K562 (cell line): ENCODE results near the gene DCXR. TPM values are rescaled to one million over a fixed set of nuclear protein-coding genes. Genes with fewer than 3 reads are reported as not detected.

Source experiments
- BCL6 ChIP-seq: fragments of 250-450 bp; sonication (Bioruptor Pico); IDR thresholded peaks from 2 replicates; pipeline ENCODE4 v1.4.0; 2020
- CHD7 ChIP-seq: fragments of 200-600 bp; sonication (generic); IDR thresholded peaks from one replicate; pipeline ENCODE4 v1.6.1; 2012; ENCODE audit warnings: mild to moderate bottlenecking, low read depth, low read length, inconsistent platforms
- ELF1 ChIP-seq: fragments of 200-800 bp; sonication (Bioruptor generic); IDR thresholded peaks from 2 replicates; pipeline ENCODE4 v1.6.1; 2016; ENCODE audit warnings: missing genetic modification characterization, missing compliant biosample characterization
- MAFF ChIP-seq: IDR thresholded peaks from 2 replicates; pipeline ENCODE4 v1.6.1; 2012; ENCODE audit warnings: low read length, improper control_type of control experiment
- MEIS2 ChIP-seq: fragments of 450-650 bp; IDR thresholded peaks from 2 replicates; pipeline ENCODE4 v1.6.1; 2014; ENCODE audit warnings: mild to moderate bottlenecking; ENCODE audit not compliant: partially characterized antibody
- MIER1 ChIP-seq: fragments of 450-650 bp; IDR thresholded peaks from 2 replicates; pipeline ENCODE4 v1.6.1; 2016; ENCODE audit warnings: antibody characterized with exemption, mild to moderate bottlenecking, low read depth
- RHOXF2B ChIP-seq: fragments of 250-450 bp; sonication (Bioruptor Pico); conservative IDR thresholded peaks from 2 replicates; pipeline ENCODE4 v1.5.1; 2021
- SIX5 ChIP-seq, 2 experiments: IDR thresholded peaks; 2 replicates each; pipeline ENCODE4 v1.6.1; 2011; ENCODE audit warnings: low read length in 2 of 2, borderline replicate concordance in 1 of 2, low read depth in 1 of 2, mild to moderate bottlenecking in 1 of 2, moderate library complexity in 1 of 2; ENCODE audit not compliant: insufficient read depth in 1 of 2
- SMAD2 ChIP-seq: fragments of 150-350 bp; IDR thresholded peaks from 2 replicates; pipeline ENCODE4 v1.6.1; 2014; ENCODE audit warnings: low read depth, mild to moderate bottlenecking, low read length
- TEAD4 ChIP-seq, 2 experiments: sonication (generic) in 1 of 2; formaldehyde crosslinking in 1 of 2; IDR thresholded peaks; 2 replicates each; pipeline versions ENCODE4 v1.6.1 to v1.8.0; 2012 to 2022; ENCODE audit warnings: borderline replicate concordance in 1 of 2, inconsistent platforms in 1 of 2, low read length in 1 of 2, mild to moderate bottlenecking in 1 of 2, missing genetic modification reagents in 1 of 2
- ZNF133 ChIP-seq: fragments of 250-450 bp; sonication (Bioruptor Pico); IDR thresholded peaks from 2 replicates; pipeline ENCODE4 v1.4.0; 2020; ENCODE audit warnings: mild to moderate bottlenecking
- ZNF408 ChIP-seq: fragments of 250-450 bp; sonication (Bioruptor Pico); IDR thresholded peaks from 2 replicates; pipeline ENCODE4 v1.4.0; 2020; ENCODE audit warnings: low read depth, mild to moderate bottlenecking, moderate library complexity
- ZNF436 ChIP-seq: fragments of 250-450, 450-650 bp; sonication (Bioruptor Pico); formaldehyde crosslinking; IDR thresholded peaks from 2 replicates; pipeline ENCODE4 v1.7.0; 2020; ENCODE audit warnings: mild to moderate bottlenecking
- ZNF695 ChIP-seq: fragments of 450-650 bp; formaldehyde crosslinking; IDR thresholded peaks from 2 replicates; pipeline ENCODE4 v1.4.0; 2020; ENCODE audit warnings: mild to moderate bottlenecking, moderate library complexity
- polyA plus RNA-seq, 8 experiments: library from polyadenylated mRNA; depleted of rRNA in 4 of 8; stranded (reverse) in 5 of 8; unstranded in 3 of 8; fragments of >200 nt; fragmentation: Nextera tagmentation in 2 of 8; fragmentation: Illumina TruSeq in 1 of 8; extraction: Ambion mirVana in 2 of 8; extraction: Trizol in 1 of 8; gene quantifications; 2 replicates each; pipeline versions ENCODE4 v1.2.1 to v1.2.3, GENCODE V29; 2011 to 2014; ENCODE audit warnings: inconsistent platforms in 1 of 8, missing spikeins in 1 of 8
- total RNA-seq, 7 experiments: library from RNA; depleted of rRNA in 6 of 7; stranded (reverse); fragments of >200 nt in 6 of 7; fragmentation: Illumina TruSeq in 2 of 7; extraction: Trizol in 2 of 7; gene quantifications; 2 replicates each; pipeline versions ENCODE4 v1.2.1 to v1.2.3, GENCODE V29; 2011 to 2021; ENCODE audit warnings: low replicate concordance in 1 of 7
- TF ChIP-seq, protein P1 (sequence below): fragments of 450-650 bp; IDR thresholded peaks from 2 replicates; pipeline ENCODE4 v1.6.1; 2016; ENCODE audit warnings: antibody characterized with exemption

Gene DCXR
- total and polyA plus RNA-seq, 9 of the 15 experiments (the other 6 are each of a cell fraction or from before 2014, with no cell fraction given), result 21.3 to 274 (median 156) TPM

GRCh38 chr17:82031885-82032627, 5.4 kb downstream of the DCXR start (continued):
- no peak for TF ChIP-seq TEAD4 (IDR thresholded peaks at IDR 0.05; ENCODE audit: low read length)
- no peak for TF ChIP-seq TEAD4 (CRISPR knock-in tag; IDR thresholded peaks at IDR 0.05; ENCODE audit: borderline replicate concordance)
- TF ChIP-seq MAFF, result no peak
- no peak for TF ChIP-seq ZNF133 (CRISPR knock-in tag)
- no peak for TF ChIP-seq SIX5 (IDR thresholded peaks at IDR 0.05; ENCODE audit: borderline replicate concordance in 1 of 2, insufficient read depth in 1 of 2, low read depth in 1 of 2, low read length in 2 of 2)
- TF ChIP-seq BCL6 (CRISPR knock-in tag), result no peak
- TF ChIP-seq, protein P1, sequence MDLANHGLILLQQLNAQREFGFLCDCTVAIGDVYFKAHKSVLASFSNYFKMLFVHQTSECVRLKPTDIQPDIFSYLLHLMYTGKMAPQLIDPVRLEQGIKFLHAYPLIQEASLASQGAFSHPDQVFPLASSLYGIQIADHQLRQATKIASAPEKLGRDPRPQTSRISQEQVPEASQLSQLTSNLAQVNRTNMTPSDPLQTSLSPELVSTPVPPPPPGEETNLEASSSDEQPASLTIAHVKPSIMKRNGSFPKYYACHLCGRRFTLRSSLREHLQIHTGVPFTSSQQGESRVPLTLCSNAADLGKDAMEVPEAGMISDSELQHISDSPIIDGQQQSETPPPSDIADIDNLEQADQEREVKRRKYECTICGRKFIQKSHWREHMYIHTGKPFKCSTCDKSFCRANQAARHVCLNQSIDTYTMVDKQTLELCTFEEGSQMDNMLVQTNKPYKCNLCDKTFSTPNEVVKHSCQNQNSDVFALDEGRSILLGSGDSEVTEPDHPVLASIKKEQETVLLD, result no peak
- TF ChIP-seq ELF1 (tag), result no peak
- TF ChIP-seq CHD7, result no peak
- no peak for TF ChIP-seq ZNF436
- 0 out of 2 replicates have a peak, but pooled peaks have one; percentile 36 for TF ChIP-seq MIER1
- TF ChIP-seq ZNF695, result no peak
- no peak for TF ChIP-seq RHOXF2B (CRISPR knock-in tag)
- no peak for TF ChIP-seq ZNF408 (CRISPR knock-in tag)
- TF ChIP-seq SMAD2, result no peak
- no peak for TF ChIP-seq MEIS2
